HG02759 (cell line): ENCODE measurements around the gene LPAR1.
"Not testable (repeated sequence)": the region's sequence is repeated elsewhere in the genome, so short reads cannot be mapped to it uniquely, and the experiment has no call there.

ENCODE experiments used
- ATAC-seq: cut with Tn5 transposase; IDR thresholded peaks from one replicate; pipeline ENCODE4 v1.9.1; 2021; ENCODE audit warnings: mild to moderate bottlenecking, moderate library complexity; ENCODE audit not compliant: unreplicated experiment

Gene LPAR1

DNA sequence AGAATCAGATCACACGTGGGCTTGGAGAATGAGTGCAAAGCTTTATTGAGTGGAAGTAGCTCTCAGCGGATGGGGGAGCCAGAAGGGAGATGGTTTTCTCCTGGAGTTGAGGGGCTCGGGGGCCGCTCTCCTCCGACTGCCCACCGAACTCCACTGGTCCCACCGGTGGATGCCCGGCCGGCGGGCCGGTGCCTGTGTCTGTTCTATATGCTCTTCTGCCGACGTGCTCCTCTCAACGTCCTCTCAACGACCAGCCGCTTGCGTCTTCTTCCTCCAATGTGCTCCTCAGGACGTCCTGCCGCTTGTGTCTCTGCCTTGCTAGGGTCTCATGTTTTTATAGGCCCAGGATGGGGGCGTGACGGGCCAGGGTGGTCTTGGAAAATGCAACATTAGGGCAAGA lies 207.8 kb downstream of the LPAR1 start:
- no peak for ATAC-seq

DNA sequence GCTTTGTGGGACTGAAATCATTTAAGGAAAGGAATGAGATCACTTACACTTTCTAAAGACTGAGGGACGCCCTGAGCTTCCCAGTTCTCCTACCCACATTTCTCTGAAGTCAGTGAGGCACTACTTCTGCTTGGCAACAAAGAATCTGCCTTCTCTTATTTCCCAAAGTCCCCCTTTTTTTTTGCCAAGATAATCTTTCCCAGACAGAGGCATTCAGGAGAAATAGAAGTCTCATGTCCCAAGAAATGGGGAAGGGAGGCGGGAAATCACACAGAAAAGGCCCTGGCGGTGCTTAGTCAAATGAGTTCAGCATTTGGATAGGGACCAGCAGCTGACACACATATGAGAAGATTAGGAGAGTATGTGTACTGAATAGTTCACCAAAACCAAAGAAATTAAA lies 210.0 kb downstream of the LPAR1 start:
- no peak for ATAC-seq

DNA sequence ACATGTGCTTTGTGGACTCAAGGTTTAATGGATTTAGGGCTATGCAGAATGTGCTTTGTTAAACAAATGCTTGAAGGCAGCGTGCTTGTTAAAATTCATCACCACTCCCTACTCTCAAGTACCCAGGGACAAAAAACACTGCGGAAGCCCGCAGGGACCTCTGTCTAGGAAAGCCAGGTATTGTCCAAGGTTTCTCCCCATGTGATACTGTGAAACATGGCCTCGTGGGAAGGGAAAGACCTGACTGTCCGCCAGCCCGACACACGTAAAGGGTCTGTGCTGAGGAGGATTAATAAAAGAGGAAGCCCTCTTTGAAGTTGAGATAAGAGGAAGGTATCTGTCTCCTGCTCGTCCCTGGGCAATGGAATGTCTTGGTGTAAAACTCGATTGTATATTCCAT lies 211.9 kb downstream of the LPAR1 start:
- not testable (repeated sequence) for ATAC-seq

DNA sequence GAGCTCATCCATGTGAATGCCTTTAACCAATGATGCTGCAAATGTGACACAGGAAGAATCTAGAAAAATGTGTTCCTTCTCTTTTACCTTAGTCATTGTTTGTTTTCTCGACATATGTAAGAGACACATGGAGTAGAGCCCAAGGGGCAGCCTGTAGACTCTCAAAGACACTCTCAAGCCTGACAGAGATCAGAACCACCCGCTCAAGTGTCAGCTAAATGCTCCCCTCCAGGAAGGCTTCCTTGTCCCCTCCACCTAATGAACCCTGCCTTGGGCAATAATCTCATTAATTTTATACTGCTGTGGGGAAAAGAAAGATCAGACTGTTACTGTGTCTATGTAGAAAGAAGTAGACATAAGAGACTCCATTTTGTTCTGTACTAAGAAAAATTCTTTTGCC lies 212.3 kb downstream of the LPAR1 start:
- ATAC-seq, result no peak

DNA sequence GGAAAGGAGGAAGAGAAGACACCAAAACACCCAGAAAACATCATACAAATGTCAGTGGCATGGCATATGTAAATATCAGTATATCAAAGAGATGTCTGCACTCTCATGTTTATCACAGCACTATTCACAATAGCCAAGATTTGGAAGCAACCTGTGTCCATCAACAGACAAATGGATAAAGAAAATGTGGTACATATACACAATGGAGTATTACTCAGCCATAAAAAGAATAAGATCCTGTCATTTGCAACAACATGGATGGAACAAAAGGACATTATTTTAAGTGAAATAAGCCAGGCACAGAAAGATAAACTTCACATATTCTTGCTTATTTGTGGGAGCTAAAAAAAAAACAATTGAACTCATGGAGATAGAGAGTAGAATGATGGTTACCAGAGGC lies 213.1 kb downstream of the LPAR1 start:
- ATAC-seq, result not testable (repeated sequence)
